Measurements from ENCODE around the gene HDLBP. TPM values are rescaled to one million over a fixed set of nuclear protein-coding genes. Genes with fewer than 3 reads are reported as not detected.
A peak's percentile ranks its signal among the peaks of the same experiment; 100 is the strongest.

Gene HDLBP
- total and polyA plus RNA-seq, 10 donors = 46.1 to 333 (median 244) TPM

- H3K36me3 ChIP-seq = peaks cover 10 to 100% (median 99%) of the 10 kb centered on the region in 6 donors
- WGBS, 5 donors = 86 to 90% (median 88%) methylated on average over 14 of the region's 14 CpGs
Observed at GRCh38 chr2:241242306-241242705, 73.2 kb downstream of the HDLBP start.

GRCh38 chr2:241241669-241242068, 73.8 kb downstream of the HDLBP start:
- no peak overlapping the region for H3K4me3 ChIP-seq
- peaks cover 10 to 100% (median 99%) of the 10 kb centered on the region in 6 donors for H3K36me3 ChIP-seq
- 87 to 91% (median 89%) methylated on average over 4 of the region's 4 CpGs for WGBS, 5 donors
- no peaks in the 10 kb centered on the region for H3K4me1 ChIP-seq
- no peak for DNase-seq
- H3K27me3 ChIP-seq (replicated peaks in 1 of 7) = no peaks in the 10 kb centered on the region
- TF ChIP-seq CTCF (IDR thresholded peaks at IDR 0.05 in 8 of 11, conservative IDR thresholded peaks at IDR 0.05 in 3 of 11) = no peak
- no peak for TF ChIP-seq POLR2AphosphoS5 (IDR thresholded peaks at IDR 0.05)
- no peak for TF ChIP-seq POLR2A (IDR thresholded peaks at IDR 0.05)
- no peaks in the 10 kb centered on the region for H3K9me3 ChIP-seq
- intact Hi-C loops (cut with DNase I; ENCODE audit: low total_unique reads) = no loop called here
- no peak overlapping the region for H3K27ac ChIP-seq

More at GRCh38 chr2:241242306-241242705, 73.2 kb downstream of the HDLBP start:
- H3K27me3 ChIP-seq (replicated peaks in 1 of 7) = no peaks in the 10 kb centered on the region
- H3K4me1 ChIP-seq = no peaks in the 10 kb centered on the region
- TF ChIP-seq POLR2AphosphoS5 (IDR thresholded peaks at IDR 0.05) = peak in 1 of 3 donors; percentile 13
- TF ChIP-seq POLR2A (IDR thresholded peaks at IDR 0.05) = no peak
- no peak for TF ChIP-seq CTCF (IDR thresholded peaks at IDR 0.05 in 8 of 11, conservative IDR thresholded peaks at IDR 0.05 in 3 of 11)
- H3K4me3 ChIP-seq = no peak overlapping the region
- intact Hi-C loops (cut with DNase I; ENCODE audit: low total_unique reads) = no loop called here
- no peaks in the 10 kb centered on the region for H3K9me3 ChIP-seq
- no peak for DNase-seq
- H3K27ac ChIP-seq = no peak overlapping the region

- H3K9me3 ChIP-seq = no peaks in the 10 kb centered on the region
- DNase-seq = no peak
- intact Hi-C loops (cut with DNase I; ENCODE audit: low total_unique reads) = no loop called here
Observed at GRCh38 chr2:241240320-241241004, 75.0 kb downstream of the HDLBP start.

More at GRCh38 chr2:241240320-241241004, 75.0 kb downstream of the HDLBP start:
- peaks cover 10 to 100% (median 99%) of the 10 kb centered on the region in 6 donors for H3K36me3 ChIP-seq
- TF ChIP-seq CTCF (IDR thresholded peaks at IDR 0.05 in 8 of 11, conservative IDR thresholded peaks at IDR 0.05 in 3 of 11) (no peak), POLR2AphosphoS5 (IDR thresholded peaks at IDR 0.05) (no peak)
- no peaks in the 10 kb centered on the region for H3K27me3 ChIP-seq (replicated peaks in 1 of 7)
- WGBS, 5 donors = 94 to 96% (median 95%) methylated on average over 21 of the region's 21 CpGs
- peaks cover 0 to 12% (median 4%) of the 10 kb centered on the region in 6 donors for H3K4me1 ChIP-seq
- no peak overlapping the region for H3K4me3 ChIP-seq
- H3K27ac ChIP-seq = no peak overlapping the region

All from spleen (tissue), 11 donors.